GM23338 (cell line): ENCODE results near the gene DTD1. TPM values are rescaled to one million over a fixed set of nuclear protein-coding genes. Genes with fewer than 3 reads are reported as not detected.

Experiments
- ATAC-seq: fragments of 200-7000 bp; cut with Tn5 transposase; 3 replicates; pipeline ENCODE4 v1.9.1; 2020
- DNase-seq: peaks from one replicate; pipeline ENCODE4 v3.0.0-alpha.2; 2015; ENCODE audit warnings: low spot score
- H2AFZ ChIP-seq: fragments of 200-600 bp; sonication (generic); 2 replicates; pipeline ENCODE4 v1.8.0; 2016; ENCODE audit warnings: antibody characterized with exemption, mild to moderate bottlenecking, moderate library complexity
- H3F3A ChIP-seq: fragments of 200-600 bp; sonication (generic); replicated peaks from 2 replicates; pipeline ENCODE4 v1.8.0; 2017; ENCODE audit warnings: antibody characterized with exemption, mixed run types, low read depth
- H3K27ac ChIP-seq: fragments of 200-600 bp; sonication (generic); 2 replicates; pipeline ENCODE4 v1.6.1; 2016; ENCODE audit warnings: low read depth
- H3K27me3 ChIP-seq: fragments of 200-600 bp; sonication (generic); 2 replicates; pipeline ENCODE4 v1.8.0; 2016; ENCODE audit warnings: mild to moderate bottlenecking, mixed run types, moderate library complexity; ENCODE audit not compliant: insufficient read depth
- H3K36me3 ChIP-seq: fragments of 200-600 bp; sonication (generic); 2 replicates; pipeline ENCODE4 v1.8.0; 2016; ENCODE audit warnings: mild to moderate bottlenecking; ENCODE audit not compliant: insufficient read depth
- H3K4me1 ChIP-seq: fragments of 200-600 bp; sonication (generic); 2 replicates; pipeline ENCODE4 v1.8.0; 2016; ENCODE audit warnings: mild to moderate bottlenecking, moderate library complexity; ENCODE audit not compliant: insufficient read depth
- H3K4me2 ChIP-seq: fragments of 200-600 bp; sonication (generic); 2 replicates; pipeline ENCODE4 v1.7.1; 2017; ENCODE audit warnings: mixed run types
- H3K4me3 ChIP-seq: fragments of 200-600 bp; sonication (generic); 2 replicates; pipeline ENCODE4 v1.6.1; 2016; ENCODE audit warnings: mixed run types
- H3K79me2 ChIP-seq: fragments of 200-600 bp; sonication (generic); replicated peaks from 2 replicates; pipeline ENCODE4 v1.8.0; 2017; ENCODE audit warnings: mild to moderate bottlenecking; ENCODE audit not compliant: insufficient read depth
- H3K9me2 ChIP-seq: fragments of 200-600 bp; sonication (generic); 2 replicates; pipeline ENCODE4 v1.8.0; 2017; ENCODE audit not compliant: insufficient read depth
- H4K20me1 ChIP-seq: fragments of 200-600 bp; sonication (generic); replicated peaks from 2 replicates; pipeline ENCODE4 v1.8.0; 2017; ENCODE audit warnings: mild to moderate bottlenecking; ENCODE audit not compliant: insufficient read depth
- H3K27ac Mint-ChIP-seq: 2 replicates; pipeline ENCODE4 v1.8.0; 2020; ENCODE audit warnings: inconsistent platforms, mild to moderate bottlenecking, moderate library complexity, mixed read lengths
- H3K27me3 Mint-ChIP-seq: 3 replicates; pipeline ENCODE4 v1.8.0; 2022; ENCODE audit warnings: low read depth, mild to moderate bottlenecking, moderate library complexity, mixed read lengths, inconsistent platforms; ENCODE audit not compliant: insufficient read depth, poor library complexity
- H3K36me3 Mint-ChIP-seq: 3 replicates; pipeline ENCODE4 v1.8.0; 2021; ENCODE audit warnings: low read depth, mild to moderate bottlenecking, inconsistent platforms, moderate library complexity, mixed read lengths
- H3K4me1 Mint-ChIP-seq: 3 replicates; pipeline ENCODE4 v1.8.0; 2020; ENCODE audit warnings: mild to moderate bottlenecking, inconsistent platforms, mixed read lengths
- H3K4me3 Mint-ChIP-seq: 3 replicates; pipeline ENCODE4 v1.8.0; 2021; ENCODE audit warnings: moderate library complexity, mild to moderate bottlenecking, inconsistent platforms, mixed read lengths
- H3K9me3 Mint-ChIP-seq: 3 replicates; pipeline ENCODE4 v1.8.0; 2020; ENCODE audit warnings: moderate library complexity, mild to moderate bottlenecking, inconsistent platforms, mixed read lengths
- ETS1 ChIP-seq: IDR thresholded peaks from 2 replicates; pipeline ENCODE4 v1.6.1; 2016; ENCODE audit warnings: antibody characterized with exemption
- EZH2 ChIP-seq: fragments of 200-600 bp; sonication (generic); IDR thresholded peaks from one replicate; pipeline ENCODE4 v1.8.0; 2017; ENCODE audit warnings: antibody characterized with exemption, mild to moderate bottlenecking, low read depth; ENCODE audit not compliant: unreplicated experiment
- EZH2phosphoT487 ChIP-seq: fragments of 200-600 bp; sonication (generic); IDR thresholded peaks from one replicate; pipeline ENCODE4 v1.8.1; 2018; ENCODE audit warnings: antibody characterized with exemption; ENCODE audit not compliant: unreplicated experiment
- POLR2AphosphoS5 ChIP-seq: IDR thresholded peaks from 2 replicates; pipeline ENCODE4 v1.6.1; 2016; ENCODE audit warnings: antibody characterized with exemption, low read depth
- STAT1 ChIP-seq: IDR thresholded peaks from one replicate; pipeline ENCODE4 v1.6.1; 2016; ENCODE audit warnings: antibody characterized with exemption; ENCODE audit not compliant: unreplicated experiment
- ZNF331 ChIP-seq: fragments of 250-450 bp; sonication (Bioruptor Pico); IDR thresholded peaks from 2 replicates; pipeline ENCODE4 v1.5.0; 2020; ENCODE audit warnings: low read depth, mild to moderate bottlenecking, moderate library complexity
- ZNF462 ChIP-seq: fragments of 250-450 bp; sonication (Bioruptor Pico); IDR thresholded peaks from 2 replicates; pipeline ENCODE4 v1.5.0; 2020; ENCODE audit warnings: mild to moderate bottlenecking, moderate library complexity
- polyA plus RNA-seq: library from polyadenylated mRNA; unstranded; fragments of >200 nt; fragmentation: Nextera tagmentation; extraction: Ambion mirVana; gene quantifications from 2 replicates; pipeline ENCODE4 v1.2.1, GENCODE V29; 2016
- total RNA-seq: library from RNA; depleted of rRNA; stranded (reverse); fragments of >200 nt; shearing (Covaris generic); gene quantifications from 2 replicates; pipeline ENCODE4 v1.2.3, GENCODE V29; 2014

The DTD1 gene
- total and polyA plus RNA-seq, 2 experiments from 2014 or later, result 69.8 to 74.0 TPM

- no peak for TF ChIP-seq ZNF462 (CRISPR knock-in tag)
These were observed 127.7 kb downstream of the DTD1 start (continued) for GRCh38 chr20:18715564-18715963.

GRCh38 chr20:18717062-18717461 lies 129.2 kb downstream of the DTD1 start:
- no peak for ATAC-seq
- Histone ChIP-seq H4K20me1 (no peaks in the 10 kb centered on the region), H3K9me2 (no peaks in the 10 kb centered on the region), H3F3A (no peaks in the 10 kb centered on the region), H3K79me2 (no peaks in the 10 kb centered on the region), H3K4me1 (peaks cover 2% of the 10 kb centered on the region; the same call in 1 of the 2 replicates), H2AFZ (no peak overlapping the region), H3K27ac (no peak overlapping the region), H3K4me3 (no peak overlapping the region), H3K36me3 (no peaks in the 10 kb centered on the region), H3K4me2 (no peak overlapping the region), H3K27me3 (no peaks in the 10 kb centered on the region)
- Mint-ChIP-seq H3K27me3 (no peaks in the 10 kb centered on the region), H3K9me3 (peaks cover 5% of the 10 kb centered on the region; the same call in 2 of the 3 replicates), H3K4me1 (peaks cover 19% of the 10 kb centered on the region), H3K36me3 (peaks cover 8% of the 10 kb centered on the region; the same call in 2 of the 3 replicates), H3K4me3 (no peak overlapping the region), H3K27ac (no peak overlapping the region)
- no peak for DNase-seq
- TF ChIP-seq ZNF331 (CRISPR knock-in tag) (no peak), ETS1 (no peak), EZH2 (no peak), EZH2phosphoT487 (no peak), POLR2AphosphoS5 (no peak), STAT1 (no peak), ZNF462 (CRISPR knock-in tag) (no peak)
